HepG2 (cell line): ENCODE results near the gene STX1B.

Experiments used
- HNF4G ChIP-seq, 2 experiments: sonication (generic) in 1 of 2; formaldehyde crosslinking in 1 of 2; IDR thresholded peaks; 2 replicates each; pipeline versions ENCODE4 v1.4.0 to v1.6.1; 2011 to 2020; ENCODE audit warnings: borderline replicate concordance in 2 of 2, low read depth in 2 of 2, mild to moderate bottlenecking in 2 of 2, low read length in 1 of 2, missing genetic modification reagents in 1 of 2, moderate library complexity in 1 of 2
- ZNF530 ChIP-seq: sonication (generic); formaldehyde crosslinking; IDR thresholded peaks from 2 replicates; pipeline ENCODE4 v1.5.0; 2020; ENCODE audit warnings: low read depth, mild to moderate bottlenecking, missing genetic modification reagents
- ZNF563 ChIP-seq: sonication (generic); formaldehyde crosslinking; IDR thresholded peaks from 2 replicates; pipeline ENCODE4 v1.8.0; 2022; ENCODE audit warnings: mild to moderate bottlenecking, moderate library complexity, missing genetic modification reagents
- ZSCAN29 ChIP-seq: sonication (generic); formaldehyde crosslinking; conservative IDR thresholded peaks from 2 replicates; pipeline ENCODE4 v1.4.0; 2020; ENCODE audit warnings: mild to moderate bottlenecking, missing genetic modification reagents
- TF ChIP-seq, protein P1 (sequence below): sonication (generic); formaldehyde crosslinking; IDR thresholded peaks from 2 replicates; pipeline ENCODE4 v1.5.1; 2020; ENCODE audit warnings: missing genetic modification reagents, mild to moderate bottlenecking, borderline replicate concordance
- TF ChIP-seq, protein P2 (sequence below): sonication (generic); formaldehyde crosslinking; conservative IDR thresholded peaks from 2 replicates; pipeline ENCODE4 v1.4.0; 2020; ENCODE audit warnings: missing genetic modification reagents
- TF ChIP-seq, protein P3 (sequence below): sonication (generic); formaldehyde crosslinking; IDR thresholded peaks from 2 replicates; pipeline ENCODE4 v1.4.0; 2020; ENCODE audit warnings: missing genetic modification reagents, borderline replicate concordance

DNA sequence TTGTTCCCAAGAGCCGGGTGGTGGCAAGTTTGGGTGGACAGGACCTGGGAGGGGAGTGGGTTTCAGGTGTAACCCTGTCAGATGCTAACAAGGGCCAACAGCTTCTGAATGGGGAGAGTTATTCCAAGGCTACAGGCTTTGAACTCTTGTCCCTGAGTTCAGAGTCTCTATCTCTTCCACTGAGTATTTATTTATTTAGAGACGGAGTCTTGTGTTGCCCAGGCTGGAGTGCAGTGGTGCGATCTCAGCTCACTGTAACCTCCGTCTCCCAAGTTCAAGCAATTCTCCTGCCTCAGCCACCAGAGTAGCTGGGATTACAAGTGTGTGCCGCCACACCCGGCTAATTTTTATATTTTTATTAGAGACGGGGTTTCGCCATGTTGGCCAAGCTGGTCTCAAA is 55.4 kb downstream of the STX1B start:
- TF ChIP-seq ZNF563 (CRISPR knock-in tag) (no peak), ZSCAN29 (CRISPR knock-in tag) (no peak; the same call in 1 of the 2 replicates), ZNF530 (no peak), HNF4G (IDR thresholded peaks at IDR 0.05; ENCODE audit: borderline replicate concordance, low read depth, low read length) (peak; percentile 65; the same call in 1 of the 2 replicates), HNF4G (CRISPR knock-in tag; IDR thresholded peaks at IDR 0.05; ENCODE audit: borderline replicate concordance, low read depth) (0 out of 2 replicates have a peak, but pooled peaks have one; percentile 53)
- TF ChIP-seq, protein P1, sequence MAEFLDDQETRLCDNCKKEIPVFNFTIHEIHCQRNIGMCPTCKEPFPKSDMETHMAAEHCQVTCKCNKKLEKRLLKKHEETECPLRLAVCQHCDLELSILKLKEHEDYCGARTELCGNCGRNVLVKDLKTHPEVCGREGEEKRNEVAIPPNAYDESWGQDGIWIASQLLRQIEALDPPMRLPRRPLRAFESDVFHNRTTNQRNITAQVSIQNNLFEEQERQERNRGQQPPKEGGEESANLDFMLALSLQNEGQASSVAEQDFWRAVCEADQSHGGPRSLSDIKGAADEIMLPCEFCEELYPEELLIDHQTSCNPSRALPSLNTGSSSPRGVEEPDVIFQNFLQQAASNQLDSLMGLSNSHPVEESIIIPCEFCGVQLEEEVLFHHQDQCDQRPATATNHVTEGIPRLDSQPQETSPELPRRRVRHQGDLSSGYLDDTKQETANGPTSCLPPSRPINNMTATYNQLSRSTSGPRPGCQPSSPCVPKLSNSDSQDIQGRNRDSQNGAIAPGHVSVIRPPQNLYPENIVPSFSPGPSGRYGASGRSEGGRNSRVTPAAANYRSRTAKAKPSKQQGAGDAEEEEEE (CRISPR knock-in tag), result no peak
- TF ChIP-seq, protein P2, sequence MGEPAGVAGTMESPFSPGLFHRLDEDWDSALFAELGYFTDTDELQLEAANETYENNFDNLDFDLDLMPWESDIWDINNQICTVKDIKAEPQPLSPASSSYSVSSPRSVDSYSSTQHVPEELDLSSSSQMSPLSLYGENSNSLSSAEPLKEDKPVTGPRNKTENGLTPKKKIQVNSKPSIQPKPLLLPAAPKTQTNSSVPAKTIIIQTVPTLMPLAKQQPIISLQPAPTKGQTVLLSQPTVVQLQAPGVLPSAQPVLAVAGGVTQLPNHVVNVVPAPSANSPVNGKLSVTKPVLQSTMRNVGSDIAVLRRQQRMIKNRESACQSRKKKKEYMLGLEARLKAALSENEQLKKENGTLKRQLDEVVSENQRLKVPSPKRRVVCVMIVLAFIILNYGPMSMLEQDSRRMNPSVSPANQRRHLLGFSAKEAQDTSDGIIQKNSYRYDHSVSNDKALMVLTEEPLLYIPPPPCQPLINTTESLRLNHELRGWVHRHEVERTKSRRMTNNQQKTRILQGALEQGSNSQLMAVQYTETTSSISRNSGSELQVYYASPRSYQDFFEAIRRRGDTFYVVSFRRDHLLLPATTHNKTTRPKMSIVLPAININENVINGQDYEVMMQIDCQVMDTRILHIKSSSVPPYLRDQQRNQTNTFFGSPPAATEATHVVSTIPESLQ (CRISPR knock-in tag), result no peak
- TF ChIP-seq, protein P3, sequence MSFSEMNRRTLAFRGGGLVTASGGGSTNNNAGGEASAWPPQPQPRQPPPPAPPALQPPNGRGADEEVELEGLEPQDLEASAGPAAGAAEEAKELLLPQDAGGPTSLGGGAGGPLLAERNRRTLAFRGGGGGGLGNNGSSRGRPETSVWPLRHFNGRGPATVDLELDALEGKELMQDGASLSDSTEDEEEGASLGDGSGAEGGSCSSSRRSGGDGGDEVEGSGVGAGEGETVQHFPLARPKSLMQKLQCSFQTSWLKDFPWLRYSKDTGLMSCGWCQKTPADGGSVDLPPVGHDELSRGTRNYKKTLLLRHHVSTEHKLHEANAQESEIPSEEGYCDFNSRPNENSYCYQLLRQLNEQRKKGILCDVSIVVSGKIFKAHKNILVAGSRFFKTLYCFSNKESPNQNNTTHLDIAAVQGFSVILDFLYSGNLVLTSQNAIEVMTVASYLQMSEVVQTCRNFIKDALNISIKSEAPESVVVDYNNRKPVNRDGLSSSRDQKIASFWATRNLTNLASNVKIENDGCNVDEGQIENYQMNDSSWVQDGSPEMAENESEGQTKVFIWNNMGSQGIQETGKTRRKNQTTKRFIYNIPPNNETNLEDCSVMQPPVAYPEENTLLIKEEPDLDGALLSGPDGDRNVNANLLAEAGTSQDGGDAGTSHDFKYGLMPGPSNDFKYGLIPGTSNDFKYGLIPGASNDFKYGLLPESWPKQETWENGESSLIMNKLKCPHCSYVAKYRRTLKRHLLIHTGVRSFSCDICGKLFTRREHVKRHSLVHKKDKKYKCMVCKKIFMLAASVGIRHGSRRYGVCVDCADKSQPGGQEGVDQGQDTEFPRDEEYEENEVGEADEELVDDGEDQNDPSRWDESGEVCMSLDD (CRISPR knock-in tag), result no peak
